HL-60 (cell line): ENCODE measurements around the gene ANKRD17.

ENCODE experiments used
- DNase-seq, 2 experiments: peaks; one replicate each; pipeline ENCODE4 v3.0.0-alpha.2; 2010 to 2020; ENCODE audit warnings: low read depth in 1 of 2, low spot score in 1 of 2
- H3K27ac ChIP-seq: fragments of 250-450 bp; sonication (Bioruptor Pico); replicated peaks from 2 replicates; pipeline ENCODE4 v1.5.1; 2020; ENCODE audit warnings: mild to moderate bottlenecking, moderate library complexity
- H3K27me3 ChIP-seq: fragments of 250-450 bp; sonication (Bioruptor Pico); 2 replicates; pipeline ENCODE4 v1.5.1; 2021; ENCODE audit warnings: mild to moderate bottlenecking, moderate library complexity; ENCODE audit not compliant: insufficient read depth, poor library complexity, severe bottlenecking
- H3K4me3 ChIP-seq: replicated peaks from 2 replicates; pipeline ENCODE4 v1.5.1; 2011; ENCODE audit warnings: mild to moderate bottlenecking, control low read depth, low read length; ENCODE audit not compliant: insufficient read depth
- GABPA ChIP-seq: IDR thresholded peaks from 2 replicates; pipeline ENCODE4 v1.6.1; 2012; ENCODE audit warnings: low read depth
- POLR2AphosphoS5 ChIP-seq: IDR thresholded peaks from 2 replicates; pipeline ENCODE4 v1.6.1; 2012; ENCODE audit warnings: low read depth
- SPI1 ChIP-seq: IDR thresholded peaks from 2 replicates; pipeline ENCODE4 v1.6.1; 2012; ENCODE audit warnings: low read depth, mild to moderate bottlenecking, borderline replicate concordance
- TF ChIP-seq, protein P1 (sequence below): IDR thresholded peaks from 2 replicates; pipeline ENCODE4 v1.6.1; 2012; ENCODE audit warnings: low read depth; ENCODE audit not compliant: insufficient replicate concordance
- TF ChIP-seq, protein P2 (sequence below): IDR thresholded peaks from one replicate; pipeline ENCODE4 v1.5.1; 2011; ENCODE audit warnings: low read length, control low read depth, inconsistent platforms; ENCODE audit not compliant: insufficient read depth

The ANKRD17 gene

DNA sequence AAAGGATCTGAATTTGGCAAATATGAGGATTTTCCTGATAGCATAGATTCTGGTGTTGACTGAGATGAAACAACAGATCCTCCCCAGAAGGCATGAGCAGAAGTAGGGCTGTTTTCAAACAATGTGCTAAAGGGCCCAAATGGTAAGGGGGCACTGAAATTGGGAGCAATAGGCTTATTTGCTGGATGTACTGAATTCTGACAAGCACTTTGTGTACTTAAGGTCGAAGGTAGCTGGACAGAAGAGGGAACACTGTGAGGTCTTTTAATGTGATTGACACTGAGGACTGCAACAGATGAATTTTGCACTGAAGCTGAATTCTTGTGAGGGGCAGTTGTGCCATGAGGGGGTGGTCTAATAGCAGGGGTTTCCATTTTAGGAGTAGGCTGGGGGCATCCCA, 167.9 kb downstream of the ANKRD17 start:
- TF ChIP-seq POLR2AphosphoS5 (no peak), SPI1 (no peak), GABPA (no peak)
- TF ChIP-seq, protein P1, sequence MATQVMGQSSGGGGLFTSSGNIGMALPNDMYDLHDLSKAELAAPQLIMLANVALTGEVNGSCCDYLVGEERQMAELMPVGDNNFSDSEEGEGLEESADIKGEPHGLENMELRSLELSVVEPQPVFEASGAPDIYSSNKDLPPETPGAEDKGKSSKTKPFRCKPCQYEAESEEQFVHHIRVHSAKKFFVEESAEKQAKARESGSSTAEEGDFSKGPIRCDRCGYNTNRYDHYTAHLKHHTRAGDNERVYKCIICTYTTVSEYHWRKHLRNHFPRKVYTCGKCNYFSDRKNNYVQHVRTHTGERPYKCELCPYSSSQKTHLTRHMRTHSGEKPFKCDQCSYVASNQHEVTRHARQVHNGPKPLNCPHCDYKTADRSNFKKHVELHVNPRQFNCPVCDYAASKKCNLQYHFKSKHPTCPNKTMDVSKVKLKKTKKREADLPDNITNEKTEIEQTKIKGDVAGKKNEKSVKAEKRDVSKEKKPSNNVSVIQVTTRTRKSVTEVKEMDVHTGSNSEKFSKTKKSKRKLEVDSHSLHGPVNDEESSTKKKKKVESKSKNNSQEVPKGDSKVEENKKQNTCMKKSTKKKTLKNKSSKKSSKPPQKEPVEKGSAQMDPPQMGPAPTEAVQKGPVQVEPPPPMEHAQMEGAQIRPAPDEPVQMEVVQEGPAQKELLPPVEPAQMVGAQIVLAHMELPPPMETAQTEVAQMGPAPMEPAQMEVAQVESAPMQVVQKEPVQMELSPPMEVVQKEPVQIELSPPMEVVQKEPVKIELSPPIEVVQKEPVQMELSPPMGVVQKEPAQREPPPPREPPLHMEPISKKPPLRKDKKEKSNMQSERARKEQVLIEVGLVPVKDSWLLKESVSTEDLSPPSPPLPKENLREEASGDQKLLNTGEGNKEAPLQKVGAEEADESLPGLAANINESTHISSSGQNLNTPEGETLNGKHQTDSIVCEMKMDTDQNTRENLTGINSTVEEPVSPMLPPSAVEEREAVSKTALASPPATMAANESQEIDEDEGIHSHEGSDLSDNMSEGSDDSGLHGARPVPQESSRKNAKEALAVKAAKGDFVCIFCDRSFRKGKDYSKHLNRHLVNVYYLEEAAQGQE = no peak
- TF ChIP-seq, protein P2, sequence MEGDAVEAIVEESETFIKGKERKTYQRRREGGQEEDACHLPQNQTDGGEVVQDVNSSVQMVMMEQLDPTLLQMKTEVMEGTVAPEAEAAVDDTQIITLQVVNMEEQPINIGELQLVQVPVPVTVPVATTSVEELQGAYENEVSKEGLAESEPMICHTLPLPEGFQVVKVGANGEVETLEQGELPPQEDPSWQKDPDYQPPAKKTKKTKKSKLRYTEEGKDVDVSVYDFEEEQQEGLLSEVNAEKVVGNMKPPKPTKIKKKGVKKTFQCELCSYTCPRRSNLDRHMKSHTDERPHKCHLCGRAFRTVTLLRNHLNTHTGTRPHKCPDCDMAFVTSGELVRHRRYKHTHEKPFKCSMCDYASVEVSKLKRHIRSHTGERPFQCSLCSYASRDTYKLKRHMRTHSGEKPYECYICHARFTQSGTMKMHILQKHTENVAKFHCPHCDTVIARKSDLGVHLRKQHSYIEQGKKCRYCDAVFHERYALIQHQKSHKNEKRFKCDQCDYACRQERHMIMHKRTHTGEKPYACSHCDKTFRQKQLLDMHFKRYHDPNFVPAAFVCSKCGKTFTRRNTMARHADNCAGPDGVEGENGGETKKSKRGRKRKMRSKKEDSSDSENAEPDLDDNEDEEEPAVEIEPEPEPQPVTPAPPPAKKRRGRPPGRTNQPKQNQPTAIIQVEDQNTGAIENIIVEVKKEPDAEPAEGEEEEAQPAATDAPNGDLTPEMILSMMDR = no peak
- DNase-seq = no peak
- H3K27me3 ChIP-seq = no peaks in the 10 kb centered on the region

DNA sequence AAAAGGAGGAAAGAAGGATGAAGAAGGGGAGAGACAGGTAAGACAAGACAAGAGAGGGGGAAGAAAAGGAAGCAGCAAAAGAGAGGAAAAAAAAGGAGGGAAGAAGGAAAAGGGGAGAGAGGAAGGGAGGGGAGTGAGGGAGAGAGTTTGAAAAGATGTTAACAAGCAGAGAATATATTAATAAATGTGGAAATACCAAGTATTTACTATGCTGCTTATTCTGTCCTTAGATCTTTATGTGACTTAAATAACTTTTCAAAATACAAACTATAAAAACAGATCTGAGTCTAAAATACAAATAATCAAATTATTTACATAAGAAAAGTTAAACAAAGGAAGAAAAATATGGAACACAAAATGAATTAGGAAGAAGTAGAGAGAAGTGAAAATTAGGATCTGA, 170.7 kb downstream of the ANKRD17 start:
- no peak overlapping the region for H3K27ac ChIP-seq
- TF ChIP-seq GABPA = no peak
- TF ChIP-seq, protein P1 = no peak
- no peak for TF ChIP-seq SPI1
- TF ChIP-seq, protein P2 = no peak
- TF ChIP-seq POLR2AphosphoS5 = no peak

More for the DNA sequence above, 167.9 kb downstream of the ANKRD17 start:
- no peak overlapping the region for H3K4me3 ChIP-seq
- no peak overlapping the region for H3K27ac ChIP-seq

DNA sequence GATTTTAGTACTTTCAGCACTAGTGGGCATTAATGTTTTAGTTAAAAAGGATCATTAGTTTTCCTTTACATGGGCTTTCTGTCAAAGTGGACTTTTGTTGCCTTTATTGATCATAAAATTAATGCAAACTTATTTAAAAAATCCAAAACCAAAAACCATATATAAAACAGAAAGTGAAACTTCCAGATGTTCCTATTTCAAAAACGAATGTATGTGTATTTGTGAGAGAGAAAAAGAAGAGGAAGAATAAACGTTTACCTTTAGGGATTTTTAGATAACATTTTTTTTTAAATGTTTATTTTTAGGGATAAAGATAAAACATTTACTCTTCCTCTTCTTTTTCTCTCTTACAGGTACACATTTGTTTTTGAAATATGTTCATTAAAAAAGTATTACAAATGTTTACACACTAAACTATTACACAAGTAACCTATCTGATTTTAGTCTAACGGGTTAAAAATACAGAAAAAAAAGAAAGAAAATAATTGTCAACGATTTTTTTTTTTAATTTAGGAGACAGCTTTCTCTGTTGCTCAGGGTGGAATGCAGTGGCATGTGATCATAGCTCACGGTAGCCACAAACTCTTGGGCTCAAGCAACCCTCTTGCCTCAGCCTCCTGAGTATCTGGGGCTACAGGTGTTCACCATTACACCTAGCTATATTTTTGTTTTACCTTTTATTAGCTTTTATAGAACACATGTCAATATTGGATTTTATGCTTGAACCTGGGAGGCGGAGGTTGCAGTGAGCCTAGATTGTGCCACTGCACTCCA, 172.3 kb downstream of the ANKRD17 start:
- TF ChIP-seq, protein P2 = no peak
- TF ChIP-seq, protein P1 = no peak
- TF ChIP-seq SPI1 (no peak), POLR2AphosphoS5 (no peak), GABPA (no peak)
- Histone ChIP-seq H3K27me3 (no peaks in the 10 kb centered on the region), H3K4me3 (no peak overlapping the region), H3K27ac (no peak overlapping the region)
- no peak for DNase-seq

More for the DNA sequence above, 170.7 kb downstream of the ANKRD17 start:
- no peak for DNase-seq
- Histone ChIP-seq H3K4me3 (no peak overlapping the region), H3K27me3 (no peaks in the 10 kb centered on the region)
